ENCODE measurements around the gene RCAN2.

Gene RCAN2

GRCh38 chr6:46288835-46289234 is 202.4 kb downstream of the RCAN2 start:
- DNase-seq = no peak

GRCh38 chr6:46287681-46288080 is 203.6 kb downstream of the RCAN2 start:
- no peak for DNase-seq

GRCh38 chr6:46287043-46287442 is 204.2 kb downstream of the RCAN2 start:
- DNase-seq = no peak

DNA sequence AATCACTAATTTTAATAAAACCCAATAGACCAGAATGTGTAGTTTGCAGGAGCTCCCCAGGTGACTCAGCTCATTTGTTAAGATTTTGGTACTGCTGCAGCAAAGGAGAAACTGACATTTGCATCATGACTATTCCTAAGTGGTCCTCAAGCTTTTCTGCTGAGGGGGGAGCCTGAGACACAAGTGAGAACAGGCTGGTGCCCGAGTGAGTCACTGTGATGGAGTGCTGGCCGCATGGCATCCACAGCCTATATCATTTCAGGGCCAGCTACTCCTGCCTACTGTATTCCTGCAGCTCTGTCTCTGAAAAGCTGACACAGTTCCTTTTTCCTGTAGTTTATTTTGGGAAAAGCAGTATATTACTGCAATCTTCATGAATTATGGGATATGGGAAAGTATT is 206.8 kb downstream of the RCAN2 start:
- no peak for DNase-seq

- DNase-seq = no peak
Observed at GRCh38 chr6:46281110-46281509, 210.1 kb downstream of the RCAN2 start.

DNA sequence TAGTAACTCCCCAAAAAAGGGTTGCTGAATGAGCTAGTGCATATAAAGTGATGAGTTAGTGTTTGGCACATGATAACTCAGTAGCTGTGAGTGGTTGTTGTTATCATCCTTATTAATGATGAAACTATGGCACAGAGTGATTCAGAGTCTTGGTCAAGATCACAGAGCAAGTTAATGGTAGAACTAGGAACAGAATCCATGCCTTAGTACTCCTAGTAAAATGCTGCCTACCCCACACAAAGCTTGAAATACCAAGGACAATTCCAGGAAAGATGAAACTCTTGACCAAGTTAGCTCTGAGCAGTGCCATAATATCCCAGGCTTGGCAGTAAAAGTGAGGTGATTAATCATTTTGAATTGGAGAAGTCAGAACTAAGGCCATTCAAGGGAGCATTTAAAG is 211.4 kb downstream of the RCAN2 start:
- DNase-seq = no peak

- DNase-seq = no peak
Observed at GRCh38 chr6:46276576-46277142, 214.6 kb downstream of the RCAN2 start.

DNA sequence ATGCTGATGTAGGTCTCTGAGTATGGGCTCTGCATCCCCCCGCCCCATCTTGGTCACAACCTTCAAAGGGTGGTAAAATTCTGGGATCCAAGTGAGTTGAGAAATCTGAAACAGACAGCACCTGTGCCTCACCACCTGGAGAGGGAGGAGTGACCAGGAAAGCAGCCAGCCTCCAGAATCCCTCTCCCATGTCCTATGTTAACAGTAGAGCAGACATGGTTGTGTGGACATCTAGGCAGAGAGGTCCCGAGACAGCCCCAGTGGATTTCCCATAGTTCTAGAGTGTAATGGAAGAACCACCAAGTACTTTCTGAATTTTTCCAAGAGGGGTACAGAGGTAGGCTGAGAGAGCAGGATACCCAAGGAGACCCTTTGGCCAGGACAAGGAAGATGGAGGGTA is 216.7 kb downstream of the RCAN2 start:
- no peak for DNase-seq

- DNase-seq = no peak
Observed at GRCh38 chr6:46273911-46274310, 217.3 kb downstream of the RCAN2 start.

- no peak for DNase-seq
Observed at GRCh38 chr6:46271728-46272127, 219.5 kb downstream of the RCAN2 start.

- no peak for DNase-seq
Observed at GRCh38 chr6:46271107-46271506, 220.1 kb downstream of the RCAN2 start.

GRCh38 chr6:46270336-46270735 is 220.9 kb downstream of the RCAN2 start:
- no peak for DNase-seq

- DNase-seq = no peak
Observed at GRCh38 chr6:46269447-46270229, 221.6 kb downstream of the RCAN2 start.

DNA sequence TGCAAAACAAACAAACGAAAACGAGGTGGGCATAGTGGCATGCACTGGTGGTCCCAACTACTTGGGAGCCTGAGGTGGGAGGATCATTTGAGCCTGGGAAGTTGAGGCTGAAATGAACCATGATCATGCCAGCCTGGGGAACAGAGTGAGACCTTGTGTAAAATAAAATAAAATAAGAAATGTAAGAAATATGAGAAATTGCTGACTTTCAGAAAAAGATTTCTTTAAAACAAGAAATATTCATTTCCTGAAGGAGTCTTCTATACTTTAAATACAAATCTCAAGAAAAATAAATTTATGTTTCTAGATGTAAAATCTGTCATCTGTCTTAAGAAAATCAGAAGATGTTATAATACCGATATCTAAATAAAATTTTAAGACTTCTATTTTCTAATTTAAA is 223.7 kb downstream of the RCAN2 start:
- no peak for DNase-seq

GRCh38 chr6:46265373-46265772 is 225.9 kb downstream of the RCAN2 start:
- DNase-seq = no peak

GRCh38 chr6:46263707-46264086 is 227.6 kb downstream of the RCAN2 start:
- DNase-seq = no peak

DNA sequence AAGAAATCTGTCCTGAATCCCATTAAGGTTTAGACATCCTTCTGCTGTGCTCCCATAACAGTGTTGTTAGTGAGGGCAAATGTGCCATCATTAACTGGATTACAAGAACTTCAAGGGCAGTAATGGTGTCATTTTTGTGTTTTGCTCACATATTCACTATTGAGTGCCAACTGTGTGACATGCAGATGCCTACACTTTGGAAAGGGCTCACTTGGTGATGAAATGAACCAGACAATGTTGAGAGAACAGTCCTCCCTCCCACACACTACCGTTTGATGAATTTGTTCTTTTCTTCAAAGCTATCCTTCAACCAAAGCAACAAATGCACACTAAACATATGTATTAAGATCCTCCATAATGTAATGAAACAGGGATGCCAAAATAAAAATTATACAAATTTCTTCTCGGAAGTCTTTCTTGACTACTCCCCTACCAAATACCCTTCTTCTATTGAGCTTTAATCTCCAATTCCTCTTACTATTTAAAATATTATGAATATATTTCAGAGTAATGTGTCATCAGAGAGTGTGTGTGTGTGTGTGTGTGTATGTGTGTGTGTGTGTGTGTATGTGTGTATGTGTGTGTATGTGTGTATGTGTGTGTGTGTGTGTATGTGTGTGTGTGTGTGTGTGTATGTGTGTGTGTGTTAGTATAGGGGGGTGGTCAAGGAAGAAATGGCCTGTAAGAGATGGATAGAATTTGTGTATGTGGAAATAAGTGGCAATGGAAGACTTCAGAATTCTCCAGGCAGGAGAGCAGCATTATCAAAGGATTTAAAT is 228.1 kb downstream of the RCAN2 start:
- no peak for DNase-seq

- DNase-seq = no peak
Observed at GRCh38 chr6:46258249-46258648, 233.0 kb downstream of the RCAN2 start.

DNA sequence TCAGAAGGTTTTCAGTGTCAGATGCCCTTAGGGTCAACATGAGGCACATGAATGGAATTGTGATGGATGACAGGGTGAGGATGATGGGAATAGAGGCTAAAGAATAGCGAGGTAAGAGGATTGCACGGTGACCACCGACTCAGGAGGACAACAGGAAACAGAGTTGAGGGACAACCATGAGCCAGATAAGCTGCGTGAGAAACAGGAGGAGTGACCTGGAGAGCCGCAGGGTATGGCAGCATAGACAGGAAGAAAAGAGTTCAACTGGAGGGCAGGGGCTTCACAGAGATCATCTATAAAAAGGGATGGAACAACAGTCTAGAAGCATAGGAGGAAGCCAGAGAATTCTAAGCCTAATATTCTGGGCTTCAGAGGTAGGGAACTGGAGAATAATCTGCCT is 235.7 kb downstream of the RCAN2 start:
- DNase-seq = no peak

GRCh38 chr6:46254946-46255345 is 236.3 kb downstream of the RCAN2 start:
- no peak for DNase-seq

GRCh38 chr6:46254331-46254730 is 236.9 kb downstream of the RCAN2 start:
- DNase-seq = no peak

DNA sequence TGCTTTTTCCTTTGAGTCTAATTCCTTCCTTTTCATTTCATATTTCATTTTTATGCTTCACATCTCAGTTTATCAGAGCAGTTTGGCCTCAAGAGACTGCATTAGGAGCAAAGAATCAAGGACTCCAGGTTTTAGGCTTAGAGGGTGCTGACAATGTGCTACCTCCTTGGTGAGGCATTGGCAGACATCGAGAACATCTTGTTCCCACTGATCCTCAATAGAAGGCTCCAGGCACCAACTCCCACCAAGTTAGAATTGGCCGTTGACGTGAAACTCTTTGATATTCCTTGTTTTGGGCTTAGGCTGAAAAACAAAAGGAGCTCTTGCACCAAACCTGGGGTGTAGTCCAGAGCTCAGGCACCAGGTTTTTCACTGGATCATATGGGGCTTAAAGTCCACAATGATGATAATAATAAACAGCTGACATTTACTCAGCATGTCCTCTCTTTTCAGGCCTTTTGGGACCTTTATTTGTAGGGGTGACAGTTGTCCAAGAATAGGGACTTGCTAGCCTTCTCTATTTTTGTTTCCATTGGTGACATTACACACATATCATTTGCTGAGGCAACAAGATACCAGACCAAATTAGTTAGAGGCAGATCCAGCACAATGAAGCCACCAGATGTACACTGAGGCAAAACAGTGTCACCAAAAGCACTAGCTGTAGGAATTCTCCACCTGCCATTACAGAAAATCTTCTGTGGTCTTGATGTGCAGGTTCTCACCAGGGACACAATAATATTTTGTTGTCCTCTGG is 239.5 kb downstream of the RCAN2 start:
- DNase-seq = no peak

- no peak for DNase-seq
Observed at GRCh38 chr6:46248143-46248542, 243.1 kb downstream of the RCAN2 start.
